NCI-H69 (cell line): ENCODE data around the gene GJA4.

Source experiments
- DNase-seq: peaks from one replicate; lab custom pipeline; 2025; lab: John Stamatoyannopoulos, UW

GJA4 gene

DNA sequence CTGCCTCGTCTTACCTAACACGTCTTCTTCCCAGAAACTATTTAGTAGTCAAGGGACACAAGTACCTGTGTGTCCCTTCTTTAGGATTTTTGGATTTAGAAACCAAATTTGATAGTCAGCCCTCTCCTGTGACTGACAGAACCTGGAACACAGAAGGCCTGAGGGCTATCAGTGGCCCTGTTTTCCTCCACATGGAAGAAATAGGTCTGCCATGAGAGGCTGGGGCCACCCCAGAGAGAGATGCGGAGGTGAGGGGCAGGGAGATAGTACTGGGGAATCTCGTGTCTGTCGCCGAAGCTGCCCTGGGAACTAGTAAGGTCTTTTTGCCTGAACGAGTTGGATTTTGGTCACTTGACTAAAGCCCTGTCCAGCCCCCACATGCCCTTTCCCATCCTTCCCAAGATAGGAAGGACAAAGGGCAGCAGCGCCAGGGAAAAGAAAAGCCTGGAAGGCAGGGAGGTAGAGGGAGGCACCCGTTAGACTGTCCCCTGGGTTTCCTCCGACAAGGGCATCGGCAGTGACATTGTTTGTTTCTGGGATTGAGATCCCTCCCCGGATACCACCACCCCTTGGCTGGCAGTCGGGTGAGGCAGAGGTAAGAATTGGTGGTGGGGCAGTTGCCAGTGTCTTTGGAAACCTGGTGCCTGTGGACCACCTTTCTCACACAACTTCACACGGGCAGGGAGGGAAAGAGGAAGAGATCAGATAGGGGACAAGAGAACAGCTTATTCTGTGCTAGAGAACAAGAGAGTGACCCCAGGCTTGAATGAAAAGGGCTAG lies 46.9 kb downstream of the GJA4 start:
- no peak for DNase-seq

- no peak for DNase-seq
Observed at GRCh38 chr1:34840426-34840825, 47.6 kb downstream of the GJA4 start.

GRCh38 chr1:34842073-34842472 lies 49.3 kb downstream of the GJA4 start:
- no peak for DNase-seq

- DNase-seq: peak; percentile 1
Observed at GRCh38 chr1:34842952-34843371, 50.2 kb downstream of the GJA4 start.

- peak; percentile 42 for DNase-seq
Observed at GRCh38 chr1:34843392-34844251, 50.8 kb downstream of the GJA4 start.

DNA sequence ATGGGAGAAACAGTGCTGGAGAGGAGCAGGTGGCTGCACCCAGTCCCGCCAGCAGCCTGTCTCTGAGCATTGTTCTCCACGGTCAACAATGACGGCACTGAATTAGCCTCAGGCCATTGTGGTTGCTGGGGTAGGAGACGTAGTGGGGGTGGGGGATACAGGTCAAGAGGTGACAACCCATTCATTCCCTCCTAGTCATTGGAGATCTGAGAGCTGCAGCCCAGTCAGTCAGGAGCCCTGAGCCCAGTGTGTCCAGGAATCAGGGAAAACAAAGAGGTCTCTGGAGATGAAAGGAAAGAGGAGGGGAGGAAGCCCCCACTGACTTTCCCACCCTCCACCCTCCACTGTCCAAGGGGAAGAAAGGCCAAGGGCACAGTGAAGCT lies 51.4 kb downstream of the GJA4 start:
- DNase-seq: peak; percentile 85
